ENCODE data around the gene ATR. TPM values are rescaled to one million over a fixed set of nuclear protein-coding genes. Genes with fewer than 3 reads are reported as not detected.

ATR gene
- total RNA-seq, 1 experiment from 2014 or later: 15.8 TPM

DNA sequence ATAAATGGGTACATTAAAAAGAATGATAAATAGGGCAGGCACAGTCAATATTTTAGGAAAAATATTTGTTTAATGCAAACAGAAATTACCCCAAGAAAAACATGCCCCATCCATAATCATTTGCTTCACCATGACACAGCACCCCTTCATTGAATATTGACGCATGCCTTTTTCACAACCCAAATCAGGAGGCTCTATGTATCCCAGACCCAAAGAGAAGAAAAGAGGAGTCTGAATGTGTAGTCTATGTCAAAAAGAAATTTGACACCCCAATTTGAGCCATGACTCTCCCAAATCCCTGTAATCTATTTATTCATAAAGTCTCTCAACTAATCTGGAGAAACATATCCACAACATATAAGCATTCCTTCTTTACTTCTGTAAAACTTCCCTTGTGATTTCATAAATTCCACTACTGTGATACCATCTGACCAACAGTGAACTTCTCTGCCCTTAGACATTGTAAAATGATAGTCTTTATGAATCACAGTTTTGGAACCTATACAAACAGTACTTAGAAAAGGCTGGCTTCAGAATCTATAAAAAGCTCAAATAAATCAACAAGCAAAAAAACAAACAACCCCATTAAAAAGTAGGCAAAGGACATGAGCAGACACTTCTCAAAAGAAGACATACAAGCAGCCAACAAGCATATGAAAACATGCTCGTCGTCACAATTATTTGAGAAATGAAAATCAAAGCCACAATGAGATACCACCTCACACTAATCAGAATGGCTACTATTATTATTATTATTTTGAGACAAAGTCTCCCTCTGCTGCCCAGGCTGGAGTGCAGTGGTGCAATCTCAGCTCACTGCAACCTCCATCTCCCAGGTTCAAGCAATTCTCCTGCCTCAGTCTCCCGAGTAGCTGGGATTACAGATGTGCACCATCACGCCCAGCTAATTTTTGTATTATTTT is 77.3 kb downstream of the ATR start:
- Histone ChIP-seq H4K91ac (ENCODE audit: insufficient read length, low read depth, low read length) (no peak overlapping the region), H3K4ac (ENCODE audit: low read depth, low read length) (no peak overlapping the region), H4K5ac (ENCODE audit: insufficient read length, low read depth, low read length) (no peak overlapping the region), H2BK20ac (ENCODE audit: low read depth, low read length, poor library complexity, severe bottlenecking) (no peak overlapping the region), H3K4me1 (ENCODE audit: insufficient read depth, low read length) (no peaks in the 10 kb centered on the region), H3K23me2 (ENCODE audit: insufficient read length, low read depth, low read length, poor library complexity, severe bottlenecking) (no peaks in the 10 kb centered on the region), H2BK12ac (ENCODE audit: insufficient read length, low read depth, low read length) (no peak overlapping the region), H2AFZ (ENCODE audit: low read length) (no peak overlapping the region), H3K79me1 (ENCODE audit: insufficient read depth, low read depth, low read length, poor library complexity, severe bottlenecking) (no peaks in the 10 kb centered on the region), H4K20me1 (ENCODE audit: control insufficient read depth, insufficient read depth, insufficient read length) (no peaks in the 10 kb centered on the region), H2BK15ac (ENCODE audit: low read depth, low read length) (no peak overlapping the region), H3K14ac (ENCODE audit: insufficient read depth, low read length) (no peak overlapping the region), H3K9ac (ENCODE audit: extremely low read depth, insufficient read length, low read length) (no peak overlapping the region), H3K4me2 (ENCODE audit: insufficient read depth, insufficient read length, low read length) (no peak overlapping the region), H4K8ac (replicated peaks; ENCODE audit: insufficient read length, low read depth, low read length) (no peak overlapping the region), H3K18ac (ENCODE audit: insufficient read length, low read depth, low read length) (no peak overlapping the region), H3K79me2 (ENCODE audit: insufficient read depth, low read length) (no peaks in the 10 kb centered on the region), H2BK5ac (ENCODE audit: insufficient read length, low read length) (no peak overlapping the region), H2AK5ac (ENCODE audit: insufficient read length, low read length) (no peak overlapping the region), H3K23ac (ENCODE audit: insufficient read length, low read depth, low read length) (no peak overlapping the region), H3T11ph (ENCODE audit: low read length) (no peak overlapping the region), H3K27ac (ENCODE audit: insufficient read length, low read depth, low read length) (no peak overlapping the region), H2BK120ac (ENCODE audit: low read depth, low read length, poor library complexity, severe bottlenecking) (no peak overlapping the region), H3K27me3 (ENCODE audit: insufficient read depth, low read length) (no peaks in the 10 kb centered on the region), H3K9me3 (ENCODE audit: control insufficient read depth, low read depth, low read length) (no peaks in the 10 kb centered on the region), H3K56ac (ENCODE audit: insufficient read length, low read depth, low read length) (no peak overlapping the region)
- no CpG with 5 or more reads among the region's 5 CpGs for WGBS (ENCODE audit: extremely low coverage, insufficient read length, low lambda C conversion rate)
- TF ChIP-seq, protein P1, sequence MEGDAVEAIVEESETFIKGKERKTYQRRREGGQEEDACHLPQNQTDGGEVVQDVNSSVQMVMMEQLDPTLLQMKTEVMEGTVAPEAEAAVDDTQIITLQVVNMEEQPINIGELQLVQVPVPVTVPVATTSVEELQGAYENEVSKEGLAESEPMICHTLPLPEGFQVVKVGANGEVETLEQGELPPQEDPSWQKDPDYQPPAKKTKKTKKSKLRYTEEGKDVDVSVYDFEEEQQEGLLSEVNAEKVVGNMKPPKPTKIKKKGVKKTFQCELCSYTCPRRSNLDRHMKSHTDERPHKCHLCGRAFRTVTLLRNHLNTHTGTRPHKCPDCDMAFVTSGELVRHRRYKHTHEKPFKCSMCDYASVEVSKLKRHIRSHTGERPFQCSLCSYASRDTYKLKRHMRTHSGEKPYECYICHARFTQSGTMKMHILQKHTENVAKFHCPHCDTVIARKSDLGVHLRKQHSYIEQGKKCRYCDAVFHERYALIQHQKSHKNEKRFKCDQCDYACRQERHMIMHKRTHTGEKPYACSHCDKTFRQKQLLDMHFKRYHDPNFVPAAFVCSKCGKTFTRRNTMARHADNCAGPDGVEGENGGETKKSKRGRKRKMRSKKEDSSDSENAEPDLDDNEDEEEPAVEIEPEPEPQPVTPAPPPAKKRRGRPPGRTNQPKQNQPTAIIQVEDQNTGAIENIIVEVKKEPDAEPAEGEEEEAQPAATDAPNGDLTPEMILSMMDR (conservative IDR thresholded peaks at IDR 0.05): no peak
- H3K4me1 Mint-ChIP-seq: no peaks in the 10 kb centered on the region
- no peaks in the 10 kb centered on the region for H3K9me3 Mint-ChIP-seq
- no peak overlapping the region; a peak in 2 of 7 replicates for H3K27ac Mint-ChIP-seq
- peaks cover 8 to 28% (median 27%) of the 10 kb centered on the region in 3 experiments; a peak in 6 of 7 replicates for H3K36me3 Mint-ChIP-seq (ENCODE audit: insufficient read depth in 1 of 3, low read depth in 3 of 3)
- no peak overlapping the region for H3K4me3 Mint-ChIP-seq
- no peak for DNase-seq
- no peaks in the 10 kb centered on the region for H3K27me3 Mint-ChIP-seq (ENCODE audit: low read depth)

Measured in H9 (cell line).